K562 (cell line): Measurements from ENCODE around the gene HOXB8. TPM values are rescaled to one million over a fixed set of nuclear protein-coding genes. Genes with fewer than 3 reads are reported as not detected.

ENCODE experiments used
- ATAC-seq: fragments of 200-7000 bp; cut with Tn5 transposase; 3 replicates; pipeline ENCODE4 v1.9.1; 2020; ENCODE audit warnings: moderate library complexity
- BruUV-seq: library from RNA; stranded (reverse); fragments of 400-500 nt; replicated peaks from 2 replicates; lab custom pipeline; 2021; lab: Mats Ljungman, UMichigan
- CTCF ChIA-PET: fragments of 300-600 bp; formaldehyde crosslinking; extraction: SDS; loops from one replicate; lab custom pipeline; 2021; ENCODE audit warnings: low intra/inter-chr PET ratio; lab: Yijun Ruan, JAX
- POLR2A ChIA-PET: fragments of 300-600, 350-650 bp; sonication (Branson Sonifier 250); formaldehyde crosslinking; extraction: SDS; loops from one replicate; lab custom pipeline; 2021; ENCODE audit warnings: antibody characterized with exemption, inconsistent platforms; lab: Yijun Ruan, JAX
- DNase-seq, 4 experiments: peaks; one replicate each; pipeline versions ENCODE4 v3.0.0 to v3.0.0-alpha.2; 2011 to 2018; ENCODE audit warnings: low spot score in 3 of 4, mixed read lengths in 3 of 4; ENCODE audit errors: extremely low read depth in 1 of 4
- FAIRE-seq: peaks from 2 replicates; lab custom pipeline; 2011; peaks lifted over from hg19 to GRCh38; lab: Jason Lieb, UNC
- H2AFZ ChIP-seq: 2 replicates; pipeline ENCODE4 v1.6.0; 2011; ENCODE audit warnings: low read depth, low read length, control low read depth, inconsistent platforms
- H3K27ac ChIP-seq: fragments of 200-600 bp; 3 replicates; pipeline ENCODE4 v1.8.0; 2011; ENCODE audit warnings: low read depth, mild to moderate bottlenecking, control low read depth, inconsistent platforms, low read length, moderate library complexity, mixed read lengths; ENCODE audit errors: extremely low read depth
- H3K27me3 ChIP-seq, 2 experiments: fragments of 300-600 bp in 1 of 2; 2 replicates in 1 of 2; 3 replicates in 1 of 2; pipeline versions ENCODE4 v1.6.0 to v1.8.0; 2011; ENCODE audit warnings: inconsistent platforms in 2 of 2, low read length in 2 of 2, mild to moderate bottlenecking in 1 of 2, mixed read lengths in 1 of 2, moderate library complexity in 1 of 2; ENCODE audit not compliant: control insufficient read depth in 2 of 2, insufficient read depth in 2 of 2
- H3K36me3 ChIP-seq: fragments of 300-600 bp; 3 replicates; pipeline ENCODE4 v1.8.0; 2011; ENCODE audit warnings: mild to moderate bottlenecking, low read length, inconsistent platforms; ENCODE audit not compliant: control insufficient read depth, insufficient read depth
- H3K4me1 ChIP-seq, 2 experiments: fragments of 200-600 bp in 1 of 2; replicated peaks in 1 of 2; 2 replicates in 1 of 2; 3 replicates in 1 of 2; pipeline versions ENCODE4 v1.5.1 to v1.8.0; 2011; ENCODE audit warnings: inconsistent platforms in 2 of 2, low read length in 2 of 2, mild to moderate bottlenecking in 1 of 2, mixed read lengths in 1 of 2, moderate library complexity in 1 of 2; ENCODE audit not compliant: control insufficient read depth in 2 of 2, insufficient read depth in 2 of 2
- H3K4me2 ChIP-seq: 2 replicates; pipeline ENCODE4 v1.6.1; 2011; ENCODE audit warnings: low read length, control low read depth, inconsistent platforms, mixed read lengths; ENCODE audit not compliant: insufficient read depth
- H3K4me3 ChIP-seq: fragments of 200-600 bp; sonication (generic), shearing (Covaris generic); 2 replicates; pipeline ENCODE4 v1.5.1; 2016; ENCODE audit warnings: control low read depth, inconsistent platforms
- H3K79me2 ChIP-seq: fragments of 200-600 bp; 3 replicates; pipeline ENCODE4 v1.8.0; 2011; ENCODE audit warnings: low read length, inconsistent platforms; ENCODE audit not compliant: control insufficient read depth, insufficient read depth
- H3K9ac ChIP-seq, 2 experiments: 2 replicates each; pipeline versions ENCODE4 v1.6.0 to v1.6.1; 2011; ENCODE audit warnings: low read depth in 2 of 2, low read length in 2 of 2, control low read depth in 1 of 2, inconsistent platforms in 1 of 2, mild to moderate bottlenecking in 1 of 2, mixed read lengths in 1 of 2; ENCODE audit not compliant: insufficient read depth in 1 of 2
- H3K9me1 ChIP-seq: one replicate; pipeline ENCODE4 v1.6.0; 2011; ENCODE audit warnings: inconsistent platforms, mild to moderate bottlenecking, low read length, moderate library complexity; ENCODE audit not compliant: control insufficient read depth, insufficient read depth
- H3K9me3 ChIP-seq: replicated peaks from 2 replicates; pipeline ENCODE4 v1.5.1; 2011; ENCODE audit warnings: low read depth, low read length, inconsistent platforms; ENCODE audit not compliant: control insufficient read depth, insufficient read depth
- H4K20me1 ChIP-seq: replicated peaks from 2 replicates; pipeline ENCODE4 v1.6.1; 2011; ENCODE audit warnings: low read length, inconsistent platforms, mixed read lengths; ENCODE audit not compliant: control insufficient read depth, insufficient read depth
- ATF3 ChIP-seq, 2 experiments: fragments of 450-650 bp in 1 of 2; sonication (generic) in 1 of 2; formaldehyde crosslinking in 1 of 2; IDR thresholded peaks in 1 of 2; conservative IDR thresholded peaks in 1 of 2; 2 replicates each; pipeline versions ENCODE4 v1.6.1 to v1.8.1; 2016 to 2023; ENCODE audit warnings: mild to moderate bottlenecking in 2 of 2, moderate library complexity in 2 of 2, inconsistent platforms in 1 of 2, missing genetic modification reagents in 1 of 2
- CXXC5 ChIP-seq: fragments of 250-450 bp; sonication (Bioruptor Pico); IDR thresholded peaks from 2 replicates; pipeline ENCODE4 v1.8.0; 2022; ENCODE audit warnings: inconsistent platforms, mild to moderate bottlenecking, moderate library complexity
- DMBX1 ChIP-seq: fragments of 250-450 bp; sonication (Bioruptor Pico); IDR thresholded peaks from 2 replicates; pipeline ENCODE4 v1.8.0; 2022; ENCODE audit warnings: inconsistent platforms, mild to moderate bottlenecking, moderate library complexity, borderline replicate concordance
- EHMT2 ChIP-seq: fragments of 450-650 bp; IDR thresholded peaks from 2 replicates; pipeline ENCODE4 v1.6.1; 2018; ENCODE audit warnings: antibody characterized with exemption
- NR2C1 ChIP-seq, 2 experiments: fragments of 450-650 bp; IDR thresholded peaks; 2 replicates each; pipeline ENCODE4 v1.6.1; 2017; ENCODE audit warnings: mild to moderate bottlenecking in 2 of 2, antibody characterized with exemption in 1 of 2, inconsistent platforms in 1 of 2, missing compliant biosample characterization in 1 of 2, missing genetic modification characterization in 1 of 2
- NUFIP1 ChIP-seq: fragments of 450-650 bp; IDR thresholded peaks from 2 replicates; pipeline ENCODE4 v1.6.1; 2018; ENCODE audit not compliant: partially characterized antibody
- RBM39 ChIP-seq: fragments of 200-400 bp; formaldehyde crosslinking; optimal IDR thresholded peaks from 2 replicates; pipeline ENCODE3; 2018; ENCODE audit warnings: low read depth, low read length
- RFX1 ChIP-seq: fragments of 450-650 bp; IDR thresholded peaks from 2 replicates; pipeline ENCODE4 v1.6.1; 2016; ENCODE audit warnings: mild to moderate bottlenecking, moderate library complexity
- RFX7 ChIP-seq: fragments of 250-450 bp; sonication (Bioruptor Pico); IDR thresholded peaks from 2 replicates; pipeline ENCODE4 v1.5.1; 2021; ENCODE audit warnings: mild to moderate bottlenecking
- SRF ChIP-seq, 2 experiments: fragments of 250-450, 450-650 bp in 1 of 2; sonication (Bioruptor Pico) in 1 of 2; sonication (generic) in 1 of 2; formaldehyde crosslinking; IDR thresholded peaks; 2 replicates each; pipeline versions ENCODE4 v1.5.0 to v1.5.1; 2020 to 2022; ENCODE audit warnings: mild to moderate bottlenecking in 1 of 2, missing genetic modification reagents in 1 of 2
- TAF7 ChIP-seq: fragments of 450-650 bp; IDR thresholded peaks from 2 replicates; pipeline ENCODE4 v1.6.1; 2016; ENCODE audit warnings: missing genetic modification characterization, missing compliant biosample characterization
- ZHX1 ChIP-seq: fragments of 150-350 bp; conservative IDR thresholded peaks from 2 replicates; pipeline ENCODE4 v1.6.1; 2014; ENCODE audit warnings: low read length
- ZNF174 ChIP-seq: fragments of 250-450 bp; sonication (Bioruptor Pico); IDR thresholded peaks from 2 replicates; pipeline ENCODE4 v1.4.0; 2020; ENCODE audit warnings: mild to moderate bottlenecking
- ZNF512 ChIP-seq: IDR thresholded peaks from 2 replicates; pipeline ENCODE4 v1.6.1; 2016; ENCODE audit warnings: missing genetic modification characterization, missing compliant biosample characterization
- WGBS: fragments of 100-300 bp; shearing (Covaris generic); methylation state at CpG from one replicate; pipeline ENCODE4 v1.1.6; 2016; ENCODE audit warnings: low coverage, mixed read lengths; ENCODE audit not compliant: insufficient coverage; ENCODE audit errors: missing lambda C conversion rate; 5-methylcytosine and 5-hydroxymethylcytosine counted together
- in situ Hi-C: fragments of 300-500 bp; cut with MboI; formaldehyde crosslinking; loops from 4 replicates; pipeline ENCODE4 v1.15.0; 2018; ENCODE audit warnings: inconsistent platforms, mixed read lengths
- intact Hi-C: fragments of 100-400 bp; cut with micrococcal nuclease; formaldehyde crosslinking; loops from 2 replicates; pipeline ENCODE4 v1.14.2; 2022
- polyA plus RNA-seq, 8 experiments: library from polyadenylated mRNA; depleted of rRNA in 4 of 8; stranded (reverse) in 5 of 8; unstranded in 3 of 8; fragments of >200 nt; fragmentation: Nextera tagmentation in 2 of 8; fragmentation: Illumina TruSeq in 1 of 8; extraction: Ambion mirVana in 2 of 8; extraction: Trizol in 1 of 8; gene quantifications; 2 replicates each; pipeline versions ENCODE4 v1.2.1 to v1.2.3, GENCODE V29; 2011 to 2014; ENCODE audit warnings: inconsistent platforms in 1 of 8, missing spikeins in 1 of 8
- total RNA-seq, 7 experiments: library from RNA; depleted of rRNA in 6 of 7; stranded (reverse); fragments of >200 nt in 6 of 7; fragmentation: Illumina TruSeq in 2 of 7; extraction: Trizol in 2 of 7; gene quantifications; 2 replicates each; pipeline versions ENCODE4 v1.2.1 to v1.2.3, GENCODE V29; 2011 to 2021; ENCODE audit warnings: low replicate concordance in 1 of 7

HOXB8 gene
- total and polyA plus RNA-seq, 9 of the 15 experiments (the other 6 are each of a cell fraction or from before 2014, with no cell fraction given): 0.52 to 23.8 (median 3.6) TPM

GRCh38 chr17:48646183-48647102 lies 31.4 kb upstream of the HOXB8 start:
- Histone ChIP-seq H3K9me1 (no peaks in the 10 kb centered on the region), H2AFZ (peak overlapping the region; percentile 98), H3K27ac (peak overlapping the region; percentile 78), H4K20me1 (no peaks in the 10 kb centered on the region), H3K9ac (peak overlapping the region; percentile 70 to 93), H3K9me3 (no peaks in the 10 kb centered on the region), H3K27me3 (no peaks in the 10 kb centered on the region), H3K36me3 (no peaks in the 10 kb centered on the region), H3K4me1 (peaks cover 9 to 32% of the 10 kb centered on the region in 2 experiments; a peak in 4 of 5 replicates), H3K79me2 (peaks cover 35% of the 10 kb centered on the region), H3K4me2 (peak overlapping the region; percentile 73), H3K4me3 (peak overlapping the region; percentile 56)
- 40% methylated on average over 50 of the region's 80 CpGs for WGBS
- peak; percentile 66 to 77 (median 73) for DNase-seq
- ATAC-seq: peak; percentile 83
- ChIA-PET CTCF (no interaction called here), POLR2A (interaction anchor here (1.1 to 2.4 kb wide), 3 partner anchors 10 to 21 kb away, joined by 3 to 5 read pairs (median 3); no protein-coding TSS in a partner anchor)
- in situ Hi-C loops (no loop called here), intact Hi-C loops (no loop called here)
- no TSS peak for BruUV-seq
- no peak for FAIRE-seq
- TF ChIP-seq EHMT2 (no peak), ZNF174 (CRISPR knock-in tag) (no peak), CXXC5 (peak; percentile 56; the same call in 1 of the 2 replicates), RFX1 (no peak), ZHX1 (no peak), ZNF512 (tag) (no peak), DMBX1 (CRISPR knock-in tag) (no peak), NUFIP1 (no peak), ATF3 (IDR thresholded peaks at IDR 0.05) (no peak), ATF3 (CRISPR knock-in tag; conservative IDR thresholded peaks at IDR 0.05) (no peak), TAF7 (tag) (no peak), RFX7 (CRISPR knock-in tag) (no peak), RBM39 (no peak), NR2C1 (IDR thresholded peaks at IDR 0.05) (no peak), NR2C1 (tag; IDR thresholded peaks at IDR 0.05) (no peak), SRF (CRISPR knock-in tag; IDR thresholded peaks at IDR 0.05) (no peak)
